Measurements from ENCODE around the gene CYBC1.

The CYBC1 gene

GRCh38 chr17:82470065-82470464 lies 19.5 kb upstream of the CYBC1 start:
- no peaks in the 10 kb centered on the region for H3K4me1 ChIP-seq (ENCODE audit: insufficient read depth, low read length)
- no peak overlapping the region for H3K4me3 ChIP-seq (ENCODE audit: low read depth in 1 of 2, low read length in 2 of 2)
- no peaks in the 10 kb centered on the region for H4K20me1 ChIP-seq (ENCODE audit: insufficient read depth, low read length)
- TF ChIP-seq EZH2 (IDR thresholded peaks at IDR 0.05; ENCODE audit: borderline replicate concordance, low read depth, low read length, severe bottlenecking), result no peak
- no peak for TF ChIP-seq CTCF (IDR thresholded peaks at IDR 0.05; ENCODE audit: borderline replicate concordance, extremely low read depth, low read length, poor library complexity, severe bottlenecking)
- H3K4me2 ChIP-seq (ENCODE audit: insufficient read depth, low read length), result no peak overlapping the region
- DNase-seq (no peak), ATAC-seq (ENCODE audit: insufficient read depth, low read depth) (no peak)
- H3K9me3 ChIP-seq (ENCODE audit: insufficient read depth, low read length, severe bottlenecking), result no peaks in the 10 kb centered on the region
- no peak overlapping the region for H3K9ac ChIP-seq (ENCODE audit: low read depth, low read length)
- peaks cover 25% of the 10 kb centered on the region for H3K79me2 ChIP-seq (ENCODE audit: insufficient read depth, low read length)
- peaks cover 86% of the 10 kb centered on the region for H3K36me3 ChIP-seq (ENCODE audit: insufficient read depth, low read length)
- H2AFZ ChIP-seq (ENCODE audit: low read depth, low read length), result no peak overlapping the region
- H3K27ac ChIP-seq (ENCODE audit: low read length), result no peak overlapping the region
- no peaks in the 10 kb centered on the region for H3K27me3 ChIP-seq (ENCODE audit: insufficient read depth, low read length, poor library complexity)

- peaks cover 86% of the 10 kb centered on the region for H3K36me3 ChIP-seq (ENCODE audit: insufficient read depth, low read length)
- no peak for DNase-seq
Observed at GRCh38 chr17:82468692-82469091, 18.1 kb upstream of the CYBC1 start.

GRCh38 chr17:82465023-82465603 lies 14.6 kb upstream of the CYBC1 start:
- peaks cover 14% of the 10 kb centered on the region for H4K20me1 ChIP-seq (ENCODE audit: insufficient read depth, low read length)
- peaks cover 97% of the 10 kb centered on the region for H3K36me3 ChIP-seq (ENCODE audit: insufficient read depth, low read length)
- peaks cover 37% of the 10 kb centered on the region for H3K79me2 ChIP-seq (ENCODE audit: insufficient read depth, low read length)

More at GRCh38 chr17:82468692-82469091, 18.1 kb upstream of the CYBC1 start:
- Histone ChIP-seq H3K4me3 (ENCODE audit: low read depth in 1 of 2, low read length in 2 of 2) (no peak overlapping the region), H2AFZ (ENCODE audit: low read depth, low read length) (no peak overlapping the region), H3K4me1 (ENCODE audit: insufficient read depth, low read length) (no peaks in the 10 kb centered on the region), H3K9me3 (ENCODE audit: insufficient read depth, low read length, severe bottlenecking) (no peaks in the 10 kb centered on the region), H3K27ac (ENCODE audit: low read length) (no peak overlapping the region), H3K9ac (ENCODE audit: low read depth, low read length) (no peak overlapping the region), H4K20me1 (ENCODE audit: insufficient read depth, low read length) (no peaks in the 10 kb centered on the region), H3K27me3 (ENCODE audit: insufficient read depth, low read length, poor library complexity) (no peaks in the 10 kb centered on the region), H3K4me2 (ENCODE audit: insufficient read depth, low read length) (no peak overlapping the region), H3K79me2 (ENCODE audit: insufficient read depth, low read length) (peaks cover 17% of the 10 kb centered on the region)
- TF ChIP-seq CTCF (IDR thresholded peaks at IDR 0.05; ENCODE audit: borderline replicate concordance, extremely low read depth, low read length, poor library complexity, severe bottlenecking) (no peak), EZH2 (IDR thresholded peaks at IDR 0.05; ENCODE audit: borderline replicate concordance, low read depth, low read length, severe bottlenecking) (no peak)
- ATAC-seq (ENCODE audit: insufficient read depth, low read depth), result no peak

More at GRCh38 chr17:82465023-82465603, 14.6 kb upstream of the CYBC1 start:
- Histone ChIP-seq H3K27me3 (ENCODE audit: insufficient read depth, low read length, poor library complexity) (no peaks in the 10 kb centered on the region), H3K4me1 (ENCODE audit: insufficient read depth, low read length) (peaks cover 12% of the 10 kb centered on the region), H3K4me3 (ENCODE audit: low read depth in 1 of 2, low read length in 2 of 2) (no peak overlapping the region), H2AFZ (ENCODE audit: low read depth, low read length) (no peak overlapping the region), H3K9ac (ENCODE audit: low read depth, low read length) (no peak overlapping the region), H3K4me2 (ENCODE audit: insufficient read depth, low read length) (no peak overlapping the region), H3K27ac (ENCODE audit: low read length) (no peak overlapping the region), H3K9me3 (ENCODE audit: insufficient read depth, low read length, severe bottlenecking) (no peaks in the 10 kb centered on the region)
- ATAC-seq (ENCODE audit: insufficient read depth, low read depth), result no peak
- DNase-seq, result no peak
- no peak for TF ChIP-seq CTCF (IDR thresholded peaks at IDR 0.05; ENCODE audit: borderline replicate concordance, extremely low read depth, low read length, poor library complexity, severe bottlenecking)
- no peak for TF ChIP-seq EZH2 (IDR thresholded peaks at IDR 0.05; ENCODE audit: borderline replicate concordance, low read depth, low read length, severe bottlenecking)
